GM19438 (cell line): Measurements from ENCODE around the gene SEC31B.
A peak's percentile ranks its signal among the peaks of the same experiment; 100 is the strongest.

Source experiments
- ATAC-seq: cut with Tn5 transposase; IDR thresholded peaks from one replicate; pipeline ENCODE4 v1.9.1; 2021; ENCODE audit warnings: low read depth; ENCODE audit not compliant: unreplicated experiment

Gene SEC31B

GRCh38 chr10:100531761-100532160 lies 12.1 kb upstream of the SEC31B start:
- ATAC-seq = no peak

GRCh38 chr10:100529475-100530298 lies 10.0 kb upstream of the SEC31B start, which contains the start of gene NDUFB8:
TSS of gene NDUFB8 (minus strand) at chr10:100529871. CDS start at chr10:100529851, 20 bp downstream.
- peak; percentile 68 for ATAC-seq

- ATAC-seq = no peak
Observed at GRCh38 chr10:100528921-100529474, 9.3 kb upstream of the SEC31B start.

- no peak for ATAC-seq
Observed at GRCh38 chr10:100528123-100528886, 8.6 kb upstream of the SEC31B start.

- ATAC-seq = no peak
Observed at GRCh38 chr10:100524638-100525037, 5.0 kb upstream of the SEC31B start.

- ATAC-seq = no peak
Observed at GRCh38 chr10:100524206-100524605, 4.5 kb upstream of the SEC31B start.

GRCh38 chr10:100522945-100523344 lies 3.3 kb upstream of the SEC31B start:
- ATAC-seq = no peak

GRCh38 chr10:100522107-100522801 lies 2.6 kb upstream of the SEC31B start:
- ATAC-seq = no peak

GRCh38 chr10:100520811-100521210 lies 1.1 kb upstream of the SEC31B start:
- ATAC-seq = no peak

GRCh38 chr10:100518761-100519241 lies 860 bp downstream of the SEC31B start:
- ATAC-seq = no peak

GRCh38 chr10:100516847-100517246 lies 2.8 kb downstream of the SEC31B start:
- ATAC-seq = no peak

GRCh38 chr10:100515612-100516011 lies 4.0 kb downstream of the SEC31B start:
- ATAC-seq = no peak

GRCh38 chr10:100510533-100511308 lies 8.9 kb downstream of the SEC31B start:
- no peak for ATAC-seq

- no peak for ATAC-seq
Observed at GRCh38 chr10:100509241-100509840, 10.3 kb downstream of the SEC31B start.

- peak; percentile 48 for ATAC-seq
Observed at GRCh38 chr10:100508691-100509150, 10.9 kb downstream of the SEC31B start.

GRCh38 chr10:100508266-100508665 lies 11.4 kb downstream of the SEC31B start:
- ATAC-seq = no peak

GRCh38 chr10:100507357-100507732 lies 12.3 kb downstream of the SEC31B start:
- no peak for ATAC-seq

GRCh38 chr10:100506596-100507356 lies 12.9 kb downstream of the SEC31B start:
- ATAC-seq = no peak

GRCh38 chr10:100505164-100505563 lies 14.5 kb downstream of the SEC31B start:
- ATAC-seq = no peak
